Measurements from ENCODE around the gene MAG. TPM values are rescaled to one million over a fixed set of nuclear protein-coding genes. Genes with fewer than 3 reads are reported as not detected.

The MAG gene
- total RNA-seq, 1 experiment from 2014 or later: 0.46 TPM

GRCh38 chr19:35290381-35291127 is 1.4 kb upstream of the MAG start:
- H3K4me3 Mint-ChIP-seq: no peak overlapping the region
- ChIA-PET POLR2A (no interaction called here), CTCF (interaction anchor here (0.8 to 1.1 kb wide), 4 partner anchors 21 to 235 kb away, joined by 3 to 4 read pairs (median 3); no protein-coding TSS in a partner anchor)
- no peak for ATAC-seq
- no peaks in the 10 kb centered on the region for H3K36me3 Mint-ChIP-seq
- TF ChIP-seq AR (CRISPR knock-in tag; IDR thresholded peaks at IDR 0.05) (no peak), FOXP1 (CRISPR knock-in tag; IDR thresholded peaks at IDR 0.05; ENCODE audit: borderline replicate concordance) (no peak), MXD4 (CRISPR knock-in tag; IDR thresholded peaks at IDR 0.05; ENCODE audit: borderline replicate concordance) (no peak), JUN (CRISPR knock-in tag; IDR thresholded peaks at IDR 0.05) (no peak), ZNF396 (CRISPR knock-in tag; IDR thresholded peaks at IDR 0.05; ENCODE audit: borderline replicate concordance) (no peak)
- TF ChIP-seq, protein P1, sequence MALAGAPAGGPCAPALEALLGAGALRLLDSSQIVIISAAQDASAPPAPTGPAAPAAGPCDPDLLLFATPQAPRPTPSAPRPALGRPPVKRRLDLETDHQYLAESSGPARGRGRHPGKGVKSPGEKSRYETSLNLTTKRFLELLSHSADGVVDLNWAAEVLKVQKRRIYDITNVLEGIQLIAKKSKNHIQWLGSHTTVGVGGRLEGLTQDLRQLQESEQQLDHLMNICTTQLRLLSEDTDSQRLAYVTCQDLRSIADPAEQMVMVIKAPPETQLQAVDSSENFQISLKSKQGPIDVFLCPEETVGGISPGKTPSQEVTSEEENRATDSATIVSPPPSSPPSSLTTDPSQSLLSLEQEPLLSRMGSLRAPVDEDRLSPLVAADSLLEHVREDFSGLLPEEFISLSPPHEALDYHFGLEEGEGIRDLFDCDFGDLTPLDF (CRISPR knock-in tag; IDR thresholded peaks at IDR 0.05): no peak
- no peaks in the 10 kb centered on the region for H3K9me3 Mint-ChIP-seq
- H3K27me3 Mint-ChIP-seq (ENCODE audit: low read depth): no peaks in the 10 kb centered on the region; the same call in 1 of the 2 replicates
- no peak overlapping the region for H3K27ac Mint-ChIP-seq
- H3K4me1 Mint-ChIP-seq: peaks cover 14% of the 10 kb centered on the region
- DNase-seq (ENCODE audit: low spot score): no peak

DNA sequence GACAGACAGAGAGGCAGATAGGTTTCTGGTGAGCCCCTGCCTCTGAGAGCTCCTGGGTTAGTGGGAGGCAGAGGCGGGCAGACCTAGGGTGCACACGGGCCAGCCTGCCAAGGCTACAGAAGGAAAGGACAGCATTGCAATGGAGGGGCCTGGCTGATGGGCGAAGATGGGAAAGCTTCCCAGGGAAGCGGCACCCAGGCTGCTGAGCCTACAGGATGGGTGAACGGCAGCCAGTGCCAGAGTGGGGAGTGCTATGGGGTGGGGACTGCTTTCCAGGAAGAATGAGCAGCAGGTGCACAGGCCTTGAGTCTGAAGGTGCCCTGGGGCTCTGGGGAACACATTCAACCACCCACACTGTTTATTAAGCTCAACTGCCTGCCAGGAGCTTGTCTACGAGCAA is 702 bp upstream of the MAG start:
- no peak for ATAC-seq

More for the DNA sequence above, 702 bp upstream of the MAG start:
- ChIA-PET POLR2A (no interaction called here), CTCF (interaction anchor here (0.9 to 1.1 kb wide), 3 partner anchors 21 to 236 kb away, joined by 3 to 4 read pairs (median 3); no protein-coding TSS in a partner anchor)
- H3K9me3 Mint-ChIP-seq: no peaks in the 10 kb centered on the region
- peaks cover 14% of the 10 kb centered on the region for H3K4me1 Mint-ChIP-seq
- no peak for TF ChIP-seq ETV6 (CRISPR knock-in tag; IDR thresholded peaks at IDR 0.05)
- TF ChIP-seq, protein P2, sequence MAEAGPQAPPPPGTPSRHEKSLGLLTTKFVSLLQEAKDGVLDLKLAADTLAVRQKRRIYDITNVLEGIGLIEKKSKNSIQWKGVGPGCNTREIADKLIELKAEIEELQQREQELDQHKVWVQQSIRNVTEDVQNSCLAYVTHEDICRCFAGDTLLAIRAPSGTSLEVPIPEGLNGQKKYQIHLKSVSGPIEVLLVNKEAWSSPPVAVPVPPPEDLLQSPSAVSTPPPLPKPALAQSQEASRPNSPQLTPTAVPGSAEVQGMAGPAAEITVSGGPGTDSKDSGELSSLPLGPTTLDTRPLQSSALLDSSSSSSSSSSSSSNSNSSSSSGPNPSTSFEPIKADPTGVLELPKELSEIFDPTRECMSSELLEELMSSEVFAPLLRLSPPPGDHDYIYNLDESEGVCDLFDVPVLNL (CRISPR knock-in tag; IDR thresholded peaks at IDR 0.05; ENCODE audit: borderline replicate concordance, low read depth): no peak
- no peak for TF ChIP-seq ZNF138 (CRISPR knock-in tag; conservative IDR thresholded peaks at IDR 0.05)
- TF ChIP-seq OVOL2 (CRISPR knock-in tag; IDR thresholded peaks at IDR 0.05; ENCODE audit: borderline replicate concordance): no peak
- TF ChIP-seq, protein P3, sequence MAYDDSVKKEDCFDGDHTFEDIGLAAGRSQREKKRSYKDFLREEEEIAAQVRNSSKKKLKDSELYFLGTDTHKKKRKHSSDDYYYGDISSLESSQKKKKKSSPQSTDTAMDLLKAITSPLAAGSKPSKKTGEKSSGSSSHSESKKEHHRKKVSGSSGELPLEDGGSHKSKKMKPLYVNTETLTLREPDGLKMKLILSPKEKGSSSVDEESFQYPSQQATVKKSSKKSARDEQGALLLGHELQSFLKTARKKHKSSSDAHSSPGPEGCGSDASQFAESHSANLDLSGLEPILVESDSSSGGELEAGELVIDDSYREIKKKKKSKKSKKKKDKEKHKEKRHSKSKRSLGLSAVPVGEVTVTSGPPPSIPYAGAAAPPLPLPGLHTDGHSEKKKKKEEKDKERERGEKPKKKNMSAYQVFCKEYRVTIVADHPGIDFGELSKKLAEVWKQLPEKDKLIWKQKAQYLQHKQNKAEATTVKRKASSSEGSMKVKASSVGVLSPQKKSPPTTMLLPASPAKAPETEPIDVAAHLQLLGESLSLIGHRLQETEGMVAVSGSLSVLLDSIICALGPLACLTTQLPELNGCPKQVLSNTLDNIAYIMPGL (CRISPR knock-in tag; IDR thresholded peaks at IDR 0.05): no peak
- TF ChIP-seq FOXJ3 (CRISPR knock-in tag; IDR thresholded peaks at IDR 0.05; ENCODE audit: borderline replicate concordance): no peak
- no peak for TF ChIP-seq ELF4 (CRISPR knock-in tag; IDR thresholded peaks at IDR 0.05; ENCODE audit: low read depth)
- TF ChIP-seq TEAD4 (CRISPR knock-in tag; IDR thresholded peaks at IDR 0.05): no peak
- TF ChIP-seq SMAD4 (CRISPR knock-in tag; IDR thresholded peaks at IDR 0.05): no peak
- TF ChIP-seq, protein P4, sequence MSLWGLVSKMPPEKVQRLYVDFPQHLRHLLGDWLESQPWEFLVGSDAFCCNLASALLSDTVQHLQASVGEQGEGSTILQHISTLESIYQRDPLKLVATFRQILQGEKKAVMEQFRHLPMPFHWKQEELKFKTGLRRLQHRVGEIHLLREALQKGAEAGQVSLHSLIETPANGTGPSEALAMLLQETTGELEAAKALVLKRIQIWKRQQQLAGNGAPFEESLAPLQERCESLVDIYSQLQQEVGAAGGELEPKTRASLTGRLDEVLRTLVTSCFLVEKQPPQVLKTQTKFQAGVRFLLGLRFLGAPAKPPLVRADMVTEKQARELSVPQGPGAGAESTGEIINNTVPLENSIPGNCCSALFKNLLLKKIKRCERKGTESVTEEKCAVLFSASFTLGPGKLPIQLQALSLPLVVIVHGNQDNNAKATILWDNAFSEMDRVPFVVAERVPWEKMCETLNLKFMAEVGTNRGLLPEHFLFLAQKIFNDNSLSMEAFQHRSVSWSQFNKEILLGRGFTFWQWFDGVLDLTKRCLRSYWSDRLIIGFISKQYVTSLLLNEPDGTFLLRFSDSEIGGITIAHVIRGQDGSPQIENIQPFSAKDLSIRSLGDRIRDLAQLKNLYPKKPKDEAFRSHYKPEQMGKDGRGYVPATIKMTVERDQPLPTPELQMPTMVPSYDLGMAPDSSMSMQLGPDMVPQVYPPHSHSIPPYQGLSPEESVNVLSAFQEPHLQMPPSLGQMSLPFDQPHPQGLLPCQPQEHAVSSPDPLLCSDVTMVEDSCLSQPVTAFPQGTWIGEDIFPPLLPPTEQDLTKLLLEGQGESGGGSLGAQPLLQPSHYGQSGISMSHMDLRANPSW (CRISPR knock-in tag; conservative IDR thresholded peaks at IDR 0.05; ENCODE audit: low read depth): no peak
- TF ChIP-seq FOXK1 (CRISPR knock-in tag; IDR thresholded peaks at IDR 0.05): no peak
- no peak for TF ChIP-seq TP53 (CRISPR knock-in tag; IDR thresholded peaks at IDR 0.05)
- no peak for TF ChIP-seq CREM (CRISPR knock-in tag; IDR thresholded peaks at IDR 0.05)
- TF ChIP-seq CTCF (IDR thresholded peaks at IDR 0.05): no peak
- no peak for TF ChIP-seq E2F5 (CRISPR knock-in tag; IDR thresholded peaks at IDR 0.05)
- TF ChIP-seq MYBL2 (CRISPR knock-in tag; IDR thresholded peaks at IDR 0.05): no peak
- H3K36me3 Mint-ChIP-seq: no peaks in the 10 kb centered on the region
- H3K27me3 Mint-ChIP-seq (ENCODE audit: low read depth): no peaks in the 10 kb centered on the region; the same call in 1 of the 2 replicates
- DNase-seq (ENCODE audit: low spot score): no peak
- H3K4me3 Mint-ChIP-seq: no peak overlapping the region
- no peak overlapping the region for H3K27ac Mint-ChIP-seq
